Suprapubic skin (tissue), 4 donors: ENCODE measurements around the gene ABCA4.

ENCODE experiments used
- CTCF ChIP-seq, 2 donors: fragments of 200-600 bp in 1 of 2; fragments of 450-650 bp in 1 of 2; sonication (generic) in 1 of 2; IDR thresholded peaks; one replicate each; pipeline ENCODE4 v1.5.1; 2016 to 2019; ENCODE audit warnings: antibody characterized with exemption in 2 of 2, mild to moderate bottlenecking in 1 of 2, moderate library complexity in 1 of 2
- EP300 ChIP-seq: sonication (generic); formaldehyde crosslinking; IDR thresholded peaks from one replicate; pipeline ENCODE4 v1.6.1; 2017; ENCODE audit warnings: antibody characterized with exemption
- POLR2AphosphoS5 ChIP-seq, 3 donors: sonication (generic); formaldehyde crosslinking; IDR thresholded peaks; one replicate each; pipeline ENCODE4 v1.6.1; 2017; ENCODE audit warnings: antibody characterized with exemption in 3 of 3

DNA sequence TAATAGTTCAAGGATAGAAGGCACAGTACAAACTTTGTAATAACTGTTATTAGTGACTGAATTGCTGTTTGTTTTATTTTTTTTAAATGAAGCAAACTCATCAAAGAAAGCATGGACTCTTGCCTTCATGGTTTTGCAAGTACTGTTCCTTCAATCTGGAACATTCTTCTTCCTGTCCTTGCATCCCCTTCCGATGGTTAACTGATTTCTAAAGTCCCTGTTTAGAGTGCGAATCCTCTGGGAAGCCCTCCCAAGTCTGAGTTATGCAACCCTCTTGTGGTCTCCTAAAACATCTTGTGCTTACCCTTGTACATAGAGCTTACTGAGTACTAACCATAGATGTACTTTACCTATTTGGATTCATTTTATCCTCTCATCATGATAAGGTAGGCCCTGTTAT is 159.5 kb downstream of the ABCA4 start:
- TF ChIP-seq CTCF (IDR thresholded peaks at IDR 0.05) (no peak), EP300 (no peak), POLR2AphosphoS5 (IDR thresholded peaks at IDR 0.05) (no peak)
